HG02973 (cell line): ENCODE measurements around the gene TTLL10.
"Not testable (repeated sequence)": the region's sequence is repeated elsewhere in the genome, so short reads cannot be mapped to it uniquely, and the experiment has no call there.

Experiments
- ATAC-seq: cut with Tn5 transposase; IDR thresholded peaks from one replicate; pipeline ENCODE4 v1.9.1; 2021; ENCODE audit warnings: moderate library complexity; ENCODE audit not compliant: unreplicated experiment

The TTLL10 gene

DNA sequence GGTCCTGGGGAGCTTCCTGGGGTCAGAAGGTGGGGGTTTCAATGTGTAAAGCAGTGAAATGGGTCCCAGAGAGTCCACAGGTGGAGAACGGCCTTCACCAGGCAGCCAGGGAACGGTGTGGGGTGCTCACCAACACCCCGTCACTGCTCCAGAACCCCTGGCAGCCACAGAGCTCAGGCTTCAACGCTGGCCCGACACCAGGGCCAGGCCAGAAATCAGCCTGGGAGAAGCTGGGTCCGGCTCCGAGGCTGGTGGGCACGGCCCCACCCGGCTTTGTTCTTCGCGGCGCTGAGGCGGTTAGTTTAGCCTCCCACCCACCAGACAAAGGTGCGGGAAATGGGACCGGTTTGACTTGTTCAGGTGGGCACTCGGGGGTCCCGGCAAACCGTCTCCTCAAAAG is 33.0 kb upstream of the TTLL10 start:
- no peak for ATAC-seq

DNA sequence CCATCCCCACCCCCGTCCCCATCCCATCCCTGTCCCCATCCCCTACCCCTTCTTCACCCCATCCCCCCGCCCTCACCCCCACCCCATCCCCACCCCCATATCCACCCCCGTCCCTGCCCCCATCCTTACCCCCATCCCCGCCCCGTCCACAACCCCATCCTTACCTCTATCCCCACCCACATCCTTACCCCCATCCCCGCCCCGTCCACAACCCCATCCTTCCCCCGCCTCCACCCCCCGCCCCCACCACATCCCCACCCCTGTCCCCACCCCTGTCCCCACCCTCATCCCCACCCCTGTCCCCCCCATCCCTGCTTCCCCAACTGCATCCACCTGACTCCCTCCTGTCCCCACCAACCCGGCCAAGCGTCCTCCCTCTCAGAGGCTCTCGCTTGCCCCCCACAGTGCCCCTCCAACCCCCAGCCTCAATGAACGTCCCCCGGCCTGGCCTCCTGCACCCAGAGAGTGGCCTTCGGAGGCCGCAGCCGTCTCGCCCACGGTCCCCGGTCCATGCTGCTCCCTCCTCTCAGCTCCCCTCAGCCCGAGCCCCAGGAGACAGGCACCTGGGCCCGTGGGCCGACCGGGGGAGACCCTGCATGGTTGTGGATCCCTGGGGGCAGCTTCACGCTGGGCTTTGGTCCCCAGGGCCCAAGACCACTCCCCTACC is 32.3 kb upstream of the TTLL10 start:
- no peak for ATAC-seq

DNA sequence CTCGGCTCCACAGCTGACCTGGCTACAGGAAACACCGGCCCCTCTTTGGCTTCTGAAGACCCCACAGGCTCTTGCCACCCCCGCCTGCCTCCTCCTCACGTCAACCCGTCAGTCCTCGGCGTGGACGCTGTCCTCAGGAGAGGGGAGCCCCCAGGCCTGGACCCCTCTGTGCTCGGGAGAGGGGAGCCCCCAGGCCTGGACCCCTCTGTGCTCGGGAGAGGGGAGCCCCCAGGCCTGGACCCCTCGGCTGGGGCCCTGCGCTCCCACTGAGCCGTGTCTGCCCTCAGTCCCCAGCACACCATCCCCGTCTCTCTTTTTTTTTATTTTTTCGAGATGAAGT is 31.8 kb upstream of the TTLL10 start:
- no peak for ATAC-seq

DNA sequence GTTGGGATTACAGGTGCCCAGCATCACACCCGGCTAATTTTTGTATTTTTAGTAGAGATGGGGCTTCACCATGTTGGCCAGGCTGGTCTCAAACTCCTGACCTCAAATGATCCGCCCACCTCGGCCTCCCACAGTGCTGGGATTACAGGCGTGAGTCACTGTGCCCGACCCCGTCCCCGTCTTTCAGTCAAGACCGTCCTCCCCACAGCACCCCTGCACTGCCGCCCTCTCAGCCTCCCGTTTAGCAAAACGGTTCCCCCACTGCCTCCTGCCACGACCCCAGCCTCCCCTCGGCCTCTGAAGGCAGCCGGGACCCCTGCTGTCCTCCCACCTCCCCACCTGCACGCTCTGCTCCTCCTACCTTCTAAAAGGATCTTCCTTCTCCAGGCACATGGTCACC is 31.3 kb upstream of the TTLL10 start:
- ATAC-seq, result not testable (repeated sequence)

DNA sequence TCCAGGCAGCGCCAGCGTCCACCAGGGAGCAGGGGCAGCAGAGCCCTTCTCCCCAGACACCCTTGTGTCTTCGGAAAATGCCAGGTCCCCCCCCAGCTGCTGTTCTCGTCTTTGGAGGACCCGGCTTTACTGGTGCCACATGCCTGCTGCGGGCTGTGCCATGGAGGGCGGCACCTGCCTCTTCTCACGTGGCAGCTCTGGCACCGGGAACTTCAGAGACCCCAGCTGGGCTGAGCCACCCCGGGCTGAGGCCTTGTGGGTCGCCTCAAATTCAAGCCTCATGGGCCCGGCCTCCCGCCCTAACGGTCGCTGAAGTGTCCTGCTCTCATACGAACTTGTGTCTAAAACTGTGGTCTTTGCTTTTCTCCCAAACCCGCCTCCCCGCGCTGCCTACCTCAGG is 30.8 kb upstream of the TTLL10 start:
- ATAC-seq, result no peak

DNA sequence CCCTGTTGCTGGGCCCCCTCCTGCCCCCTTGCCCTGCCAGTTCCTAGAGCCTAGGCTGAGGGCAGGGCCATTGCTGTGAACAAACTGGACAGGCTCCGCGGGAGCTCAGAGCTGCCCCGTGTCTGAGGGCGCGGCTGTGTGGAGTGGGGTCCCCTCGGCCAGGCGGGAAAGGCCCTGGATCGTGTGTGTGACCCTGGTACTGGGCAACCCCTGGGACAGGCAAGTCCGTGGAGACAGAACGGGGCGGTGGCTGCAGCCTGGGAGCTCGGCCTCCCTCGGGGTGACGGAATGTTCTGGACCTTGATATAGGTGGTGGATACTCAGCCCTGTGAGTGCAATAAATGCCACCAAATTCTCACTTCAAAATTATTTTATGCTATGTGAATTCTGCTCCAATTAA is 30.0 kb upstream of the TTLL10 start:
- no peak for ATAC-seq

DNA sequence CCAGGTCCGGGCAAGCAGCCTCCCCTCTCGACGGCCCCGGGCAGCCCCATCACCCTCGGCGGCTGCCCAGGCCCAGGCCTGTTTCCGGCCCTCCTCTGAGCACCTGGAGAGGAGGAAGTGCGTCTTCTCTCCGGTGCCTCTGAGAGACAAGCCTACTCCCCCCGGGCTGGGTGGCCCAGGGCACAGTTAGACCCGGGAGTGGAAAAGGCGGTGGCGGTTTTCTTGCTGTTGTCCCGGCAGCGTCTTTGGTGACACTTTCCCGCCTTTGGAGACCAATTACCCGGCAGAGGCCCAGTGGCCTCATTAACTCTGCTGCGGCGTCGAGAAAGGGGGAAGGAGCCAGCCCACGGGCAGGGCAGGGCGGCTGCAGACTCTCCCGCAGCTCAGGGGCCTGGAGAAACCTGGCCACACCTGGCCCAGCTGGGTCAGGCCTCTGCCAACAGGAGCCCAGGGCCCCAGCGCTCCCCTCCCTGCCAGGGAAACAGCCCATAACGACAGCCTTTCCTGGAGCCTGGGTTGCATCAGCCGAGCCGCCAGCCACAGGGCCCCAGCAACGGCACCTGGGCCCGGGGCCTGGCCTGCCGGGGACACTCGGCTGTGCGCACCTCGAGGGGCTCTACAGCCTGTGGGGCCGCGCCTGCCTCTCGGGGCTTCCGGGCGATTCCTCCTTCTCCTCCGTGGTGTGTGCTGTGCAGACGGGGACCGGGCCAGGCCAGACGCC is 29.4 kb upstream of the TTLL10 start:
- no peak for ATAC-seq

DNA sequence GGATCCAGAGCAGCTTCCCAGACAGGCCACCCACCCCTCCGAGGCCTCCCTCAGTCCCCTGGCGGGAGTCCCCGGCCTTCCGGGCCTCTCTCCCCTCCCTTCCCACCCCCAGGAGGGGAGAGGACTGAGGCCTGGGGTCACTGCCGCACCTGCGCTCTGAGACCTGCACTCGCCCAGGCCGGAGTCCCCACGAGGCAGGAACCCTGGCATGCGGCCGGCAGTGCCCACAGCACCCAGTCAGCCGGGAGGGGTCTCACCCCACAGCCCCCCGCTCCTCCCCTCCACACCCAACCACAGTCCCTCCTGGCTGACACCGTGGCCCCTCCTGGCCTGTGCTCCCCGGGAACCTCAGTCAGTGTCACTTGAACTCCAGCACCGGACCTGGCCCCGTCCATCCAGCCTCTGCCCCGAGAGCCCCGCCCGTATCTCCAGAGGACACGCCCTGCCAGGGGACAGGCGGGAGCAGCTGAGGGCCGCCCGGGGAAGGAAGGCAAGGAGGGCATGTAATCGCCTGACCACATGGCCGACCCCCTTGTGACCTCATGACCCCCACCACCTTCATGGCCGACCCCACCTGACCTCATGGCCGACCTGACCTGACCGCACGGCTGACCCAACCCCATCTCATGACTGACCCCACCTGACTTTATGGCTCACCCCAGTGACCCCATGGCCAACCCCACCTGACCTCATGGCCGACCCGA is 28.7 kb upstream of the TTLL10 start:
- ATAC-seq, result no peak

DNA sequence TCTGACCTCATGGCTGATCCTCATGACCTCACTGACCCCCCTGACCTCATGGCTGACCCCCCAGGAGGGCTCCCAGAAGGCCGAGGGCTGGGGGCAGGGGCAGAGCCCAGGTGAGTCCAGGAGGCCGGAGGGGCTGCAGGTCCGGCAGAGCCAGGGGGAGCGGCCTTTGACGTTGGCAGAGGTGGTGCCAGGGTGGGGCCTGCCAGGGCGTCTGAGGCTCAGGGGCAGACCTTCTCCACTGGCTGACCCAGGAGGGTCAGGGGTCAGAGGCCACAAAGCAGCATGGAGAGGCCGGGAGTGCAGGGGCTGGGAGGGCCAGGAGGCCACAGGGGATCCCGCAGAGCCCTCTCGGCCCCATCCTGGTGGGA is 28.1 kb upstream of the TTLL10 start:
- ATAC-seq, result no peak

DNA sequence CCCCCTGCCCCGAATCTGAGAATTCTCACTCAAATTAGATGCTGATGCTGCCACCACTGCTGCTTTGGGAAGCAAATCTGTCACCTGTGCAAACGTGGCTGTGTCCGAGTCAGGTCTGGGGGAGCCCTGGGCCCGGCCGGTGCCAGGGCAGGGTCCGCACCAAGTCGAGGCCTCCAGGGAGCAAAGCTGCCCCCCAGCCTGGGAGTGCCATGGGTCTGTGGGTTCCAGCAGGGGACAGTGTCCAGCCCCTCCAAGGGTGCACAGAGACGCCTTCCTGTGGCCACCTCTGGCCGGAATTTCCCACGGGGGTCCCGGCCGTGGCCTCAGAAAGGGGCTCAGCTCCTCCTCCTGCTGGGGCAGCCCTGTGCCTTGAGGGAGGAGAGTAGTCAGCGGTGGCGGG is 27.7 kb upstream of the TTLL10 start:
- no peak for ATAC-seq

DNA sequence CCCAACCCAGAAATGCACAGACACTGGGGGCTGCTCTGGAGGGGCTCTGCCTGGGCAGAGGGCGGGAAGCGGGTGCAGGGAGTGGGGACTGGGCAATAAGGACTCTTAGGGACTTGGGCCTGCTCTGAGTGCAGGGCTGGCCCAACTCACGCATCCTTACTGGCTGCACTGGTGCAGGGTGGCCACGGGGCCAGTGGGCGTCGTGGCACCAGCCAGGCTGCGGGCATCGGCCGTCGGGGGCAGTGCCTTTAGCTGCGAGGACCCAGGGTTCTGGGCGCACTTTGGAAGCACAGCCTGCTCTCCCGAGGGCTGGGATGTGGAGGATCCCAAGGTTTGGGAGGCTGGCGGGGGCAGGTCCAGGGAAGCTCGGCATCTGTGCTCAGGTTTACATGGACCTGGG is 27.1 kb upstream of the TTLL10 start:
- no peak for ATAC-seq

DNA sequence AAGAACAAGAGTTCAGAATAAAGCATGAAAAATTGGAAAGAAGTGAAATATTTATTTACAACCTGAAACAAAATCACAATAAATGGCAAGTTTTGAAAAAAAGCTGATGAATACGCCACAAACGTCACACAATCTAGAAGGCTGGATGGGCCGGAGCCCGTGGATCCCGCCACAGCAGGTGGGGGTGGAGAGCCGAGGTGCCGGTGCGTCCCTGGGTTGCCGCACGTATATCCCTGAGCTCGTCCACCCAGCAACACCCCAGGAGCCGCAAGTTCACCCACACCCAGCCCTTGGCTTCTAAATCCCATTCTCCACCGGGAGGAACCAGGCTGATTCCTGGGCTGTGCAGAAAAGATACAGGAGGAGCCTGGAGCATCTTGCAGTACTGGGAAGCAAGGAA is 25.6 kb upstream of the TTLL10 start:
- no peak for ATAC-seq

DNA sequence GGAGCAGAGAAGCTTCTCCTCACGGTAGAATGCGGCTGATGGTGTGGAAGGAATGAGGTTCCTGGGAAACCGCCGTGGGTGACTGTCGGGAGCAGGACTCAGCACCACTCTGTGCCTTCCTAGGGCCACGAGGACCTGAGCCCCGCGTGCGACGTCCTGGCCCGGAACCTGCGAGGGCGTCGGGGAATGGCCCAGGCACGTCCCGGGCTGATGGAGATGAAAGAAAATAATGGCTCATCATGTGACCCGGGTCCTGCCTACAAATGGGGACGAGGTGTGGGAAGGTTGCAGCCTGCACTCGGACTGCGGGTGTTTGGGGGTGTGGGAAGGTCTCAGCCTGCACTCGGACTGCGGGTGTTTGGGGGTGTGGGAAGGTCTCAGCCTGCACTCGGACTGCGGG is 25.1 kb upstream of the TTLL10 start:
- no peak for ATAC-seq

DNA sequence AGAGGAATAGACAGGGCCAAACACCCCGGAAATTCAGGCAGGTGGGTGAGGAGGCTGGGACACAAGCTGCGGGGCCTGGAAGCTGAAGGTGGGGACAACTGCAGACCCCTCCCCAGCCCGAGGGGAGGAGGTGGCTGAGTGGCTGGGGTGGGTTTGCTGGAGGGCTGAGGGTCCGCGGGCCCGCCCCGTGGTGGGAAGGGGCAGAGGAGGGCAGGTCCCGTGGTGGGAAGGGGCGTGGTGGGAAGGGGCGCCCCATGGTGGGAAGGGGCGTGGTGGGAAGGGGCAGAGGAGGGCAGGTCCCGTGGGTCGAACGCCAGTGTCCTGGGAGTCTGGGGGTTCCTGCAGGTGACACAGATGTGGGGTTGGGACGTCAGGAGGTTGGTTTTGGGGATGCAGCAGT is 24.3 kb upstream of the TTLL10 start:
- ATAC-seq, result no peak

DNA sequence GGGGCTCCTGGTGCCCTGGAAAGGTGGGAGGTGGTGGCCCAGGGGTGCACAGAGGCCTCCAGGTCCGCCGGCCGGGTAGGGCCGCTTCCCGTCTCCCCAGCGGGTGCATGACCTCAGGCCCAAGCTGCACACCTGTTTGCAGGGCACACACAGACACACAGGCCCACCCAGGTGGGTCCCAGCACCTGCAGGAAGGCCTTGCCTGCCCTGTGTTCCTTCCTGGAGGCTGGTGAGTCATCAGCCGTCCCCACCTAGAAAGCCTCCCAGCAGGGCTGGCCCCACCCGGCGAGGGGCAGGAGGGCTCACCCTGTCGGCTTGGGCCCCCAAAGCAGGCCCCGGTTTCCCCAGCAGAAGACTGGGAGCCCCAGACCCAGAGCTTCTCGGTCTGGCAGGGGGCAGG is 23.6 kb upstream of the TTLL10 start:
- ATAC-seq, result no peak

DNA sequence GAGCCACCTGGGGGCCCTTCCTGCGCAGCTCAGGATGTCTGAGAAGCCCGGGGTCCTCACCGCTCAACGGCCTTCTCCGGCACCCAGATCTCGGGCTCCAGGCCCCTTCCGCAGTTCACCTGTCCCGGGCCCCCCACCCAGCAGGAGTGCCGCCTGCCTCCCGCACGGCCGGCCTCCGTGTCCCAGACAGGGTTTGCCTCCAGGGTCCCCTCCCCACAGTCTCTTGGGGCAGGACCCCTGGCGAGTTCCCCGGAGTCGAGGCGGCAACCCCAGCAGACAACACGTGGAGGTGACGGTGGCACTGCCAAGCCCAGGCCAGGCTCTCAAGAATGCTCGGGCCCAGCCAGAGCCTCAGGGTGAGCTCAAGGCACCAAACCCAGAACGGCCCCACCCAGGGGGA is 22.4 kb upstream of the TTLL10 start:
- ATAC-seq, result no peak

DNA sequence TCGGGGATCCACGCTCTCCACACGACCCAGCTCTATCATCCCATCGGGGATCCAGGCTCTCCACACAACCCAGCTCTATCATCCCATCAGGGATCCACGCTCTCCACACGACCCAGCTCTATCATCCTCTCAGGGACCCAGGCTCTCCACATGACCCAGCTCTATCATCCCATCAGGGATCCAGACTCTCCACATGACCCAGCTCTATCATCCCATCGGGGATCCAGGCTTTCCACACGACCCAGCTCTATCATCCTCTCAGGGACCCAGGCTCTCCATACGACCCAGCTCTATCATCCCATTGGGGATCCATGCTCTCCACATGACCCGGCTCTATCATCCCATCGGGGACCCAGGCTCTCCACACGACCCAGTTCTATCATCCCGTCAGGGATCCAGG is 21.2 kb upstream of the TTLL10 start:
- ATAC-seq, result not testable (repeated sequence)

DNA sequence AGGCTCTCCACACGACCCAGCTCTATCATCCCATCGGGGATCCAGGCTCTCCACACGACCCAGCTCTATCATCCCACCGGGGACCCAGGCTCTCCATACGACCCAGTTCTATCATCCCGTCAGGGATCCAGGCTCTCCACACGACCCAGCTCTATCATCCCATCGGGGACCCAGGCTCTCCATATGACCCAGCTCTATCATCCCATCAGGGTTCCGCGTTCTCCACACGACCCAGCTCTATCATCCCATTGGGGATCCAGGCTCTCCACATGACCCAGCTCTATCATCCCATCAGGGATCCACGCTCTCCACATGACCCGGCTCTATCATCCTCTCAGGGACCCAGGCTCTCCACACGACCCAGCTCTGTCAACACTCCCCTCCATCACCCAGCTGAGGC is 20.5 kb upstream of the TTLL10 start:
- not testable (repeated sequence) for ATAC-seq

DNA sequence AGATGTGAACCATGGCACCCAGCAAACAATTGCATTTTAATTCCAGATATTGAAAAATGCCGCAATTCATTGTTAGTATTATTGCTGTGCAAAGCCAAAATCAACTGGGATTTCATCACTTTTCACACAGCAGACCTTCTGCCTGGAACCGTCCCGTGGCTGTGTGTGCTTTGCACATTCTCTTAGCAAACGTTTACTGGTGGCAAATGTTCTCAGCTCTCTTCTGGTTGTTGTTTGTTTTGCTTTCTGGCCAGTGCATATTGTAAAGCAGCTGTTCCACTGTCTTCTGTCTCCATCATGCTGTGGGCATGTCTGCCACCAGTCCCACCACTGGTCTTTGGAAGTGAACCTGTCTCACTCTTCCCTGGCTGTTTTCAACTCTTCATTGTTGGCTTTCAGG is 19.8 kb upstream of the TTLL10 start:
- ATAC-seq, result no peak

DNA sequence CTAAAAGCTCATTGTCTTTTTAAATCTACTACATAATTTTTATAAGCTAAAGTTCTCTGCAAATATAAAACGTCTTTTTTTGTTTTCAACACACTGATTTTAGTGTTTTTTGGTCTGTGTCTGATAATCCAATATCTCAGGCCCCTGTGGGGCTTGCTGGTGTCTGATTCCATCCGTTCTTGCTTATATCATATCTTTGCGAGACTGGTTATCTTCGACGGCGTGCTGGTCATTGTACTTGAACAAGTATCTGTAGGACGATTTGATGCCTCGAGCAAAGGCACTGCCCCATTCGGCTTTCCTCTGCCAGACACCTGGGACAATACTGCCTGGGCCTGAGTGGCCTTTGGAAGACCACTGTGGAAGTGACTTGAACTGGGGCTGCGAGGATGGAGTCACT is 18.4 kb upstream of the TTLL10 start:
- ATAC-seq, result no peak

DNA sequence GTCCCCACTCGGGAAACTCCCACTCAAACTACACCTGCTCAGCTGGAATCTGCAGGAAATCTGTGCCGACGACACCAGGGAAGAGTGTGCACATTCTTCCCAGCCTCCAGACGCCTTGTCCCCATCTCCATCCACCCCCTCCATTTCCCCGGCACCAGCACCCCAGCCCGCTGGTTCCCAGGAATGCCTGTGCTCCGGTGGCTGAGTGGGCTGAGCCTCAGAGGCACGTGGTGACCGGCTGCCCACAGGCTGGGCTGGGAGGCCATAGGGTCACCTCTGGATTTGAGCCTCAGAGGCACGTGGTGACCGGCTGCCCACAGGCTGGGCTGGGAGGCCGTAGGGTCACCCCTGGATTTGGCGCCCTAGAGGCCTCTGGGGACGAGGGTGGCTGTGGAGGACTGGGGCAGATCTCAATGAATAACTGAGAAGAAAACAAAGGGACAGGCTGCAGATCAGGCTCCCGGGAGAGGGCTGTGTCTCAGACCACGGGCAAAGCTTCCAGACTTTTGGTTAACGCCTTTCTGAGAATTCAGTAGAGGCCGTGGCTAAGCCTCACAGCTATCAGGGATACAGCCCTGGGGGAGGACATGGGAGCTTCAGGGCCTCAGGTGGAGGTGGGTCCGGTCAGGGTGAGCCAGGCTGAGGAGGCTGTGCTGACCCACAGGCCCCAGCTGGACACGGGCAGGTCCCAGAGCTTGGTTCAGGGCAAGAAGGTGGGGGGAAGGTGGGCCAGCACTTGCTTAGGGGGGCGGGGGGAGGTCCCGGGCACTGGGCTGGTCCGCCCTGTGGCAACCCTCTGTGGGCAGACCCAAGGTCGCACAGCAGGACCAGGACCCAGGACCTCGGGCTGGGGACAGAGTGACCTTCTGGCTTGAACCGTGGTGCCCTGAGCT is 17.3 kb upstream of the TTLL10 start:
- ATAC-seq, result no peak

DNA sequence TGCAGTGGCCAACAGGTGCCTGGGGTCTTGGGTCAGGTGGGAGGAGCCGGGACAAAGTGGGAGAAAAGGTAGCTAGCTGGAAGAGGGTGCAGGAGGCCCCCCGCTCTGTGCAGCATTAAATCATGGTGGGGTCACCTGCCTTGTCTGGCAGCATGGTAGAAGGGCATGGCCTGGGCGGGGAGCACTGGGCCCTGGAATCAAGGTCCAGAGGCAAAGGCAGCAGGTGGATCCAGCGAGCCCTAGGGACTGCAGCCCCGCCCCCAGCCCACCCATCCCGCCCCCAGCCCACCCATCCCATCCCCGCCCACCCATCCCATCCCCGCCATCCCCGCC is 16.7 kb upstream of the TTLL10 start:
- no peak for ATAC-seq
